ENCODE data around the gene CFAP58.

- TF ChIP-seq REST (IDR thresholded peaks at IDR 0.05; ENCODE audit: low read depth) (no peak), MAX (IDR thresholded peaks at IDR 0.05) (no peak), CREB1 (IDR thresholded peaks at IDR 0.05; ENCODE audit: low read depth) (no peak), CEBPB (IDR thresholded peaks at IDR 0.05) (no peak), NFIC (IDR thresholded peaks at IDR 0.05) (no peak), RAD21 (IDR thresholded peaks at IDR 0.05; ENCODE audit: low read depth) (no peak), ZBTB7A (IDR thresholded peaks at IDR 0.05; ENCODE audit: low read depth) (no peak), EP300 (IDR thresholded peaks at IDR 0.05; ENCODE audit: borderline replicate concordance) (no peak), TCF12 (IDR thresholded peaks at IDR 0.05; ENCODE audit: low read depth) (no peak), TAF1 (IDR thresholded peaks at IDR 0.05; ENCODE audit: low read depth) (no peak), FOXM1 (IDR thresholded peaks at IDR 0.05; ENCODE audit: borderline replicate concordance, low read depth) (no peak), EGR1 (IDR thresholded peaks at IDR 0.05) (no peak), TEAD4 (IDR thresholded peaks at IDR 0.05) (no peak)
Observed at GRCh38 chr10:104445359-104445758, 91.7 kb downstream of the CFAP58 start.
